Activated T-helper 1 cell treated with anti-CD3 and anti-CD28 coated beads, Interleukin-12 subunit alpha, Interleukin-12 subunit beta, Interleukin-2, Interleukin-4 antibody, amounts not matched to agents 30 ng/mL and 10 ng/mL and 1 ng/mL, durations not matched to agents 14 hours and 24 hours and 36 hours (primary cell): ENCODE results near the gene ESAM. TPM values are rescaled to one million over a fixed set of nuclear protein-coding genes. Genes with fewer than 3 reads are reported as not detected.

Experiments
- DNase-seq: peaks from one replicate; pipeline ENCODE4 v3.0.0; 2021; ENCODE audit warnings: low spot score
- H3K27ac Mint-ChIP-seq: one replicate; pipeline ENCODE4 v1.8.0; 2021; ENCODE audit warnings: mild to moderate bottlenecking, mixed read lengths
- H3K27me3 Mint-ChIP-seq: one replicate; pipeline ENCODE4 v1.8.0; 2022; ENCODE audit warnings: mild to moderate bottlenecking, moderate library complexity, mixed read lengths; ENCODE audit not compliant: insufficient read depth
- H3K36me3 Mint-ChIP-seq: one replicate; pipeline ENCODE4 v1.8.0; 2021; ENCODE audit warnings: low read depth, mixed read lengths
- H3K4me1 Mint-ChIP-seq: one replicate; pipeline ENCODE4 v1.8.0; 2021; ENCODE audit warnings: low read depth, mixed read lengths
- H3K4me3 Mint-ChIP-seq: one replicate; pipeline ENCODE4 v1.8.0; 2021; ENCODE audit warnings: mild to moderate bottlenecking, moderate library complexity, mixed read lengths
- H3K9me3 Mint-ChIP-seq: one replicate; pipeline ENCODE4 v1.8.0; 2021; ENCODE audit warnings: mixed read lengths
- intact Hi-C: fragments of 100-400 bp; cut with micrococcal nuclease; formaldehyde crosslinking; loops from one replicate; pipeline ENCODE4 v1.15.1; 2024
- total RNA-seq: library from RNA; stranded (reverse); gene quantifications from 2 replicates; pipeline ENCODE4 v1.2.3, GENCODE V29; 2022

ESAM gene
- total RNA-seq, 1 donor from 2014 or later, result 0.52 TPM

DNA sequence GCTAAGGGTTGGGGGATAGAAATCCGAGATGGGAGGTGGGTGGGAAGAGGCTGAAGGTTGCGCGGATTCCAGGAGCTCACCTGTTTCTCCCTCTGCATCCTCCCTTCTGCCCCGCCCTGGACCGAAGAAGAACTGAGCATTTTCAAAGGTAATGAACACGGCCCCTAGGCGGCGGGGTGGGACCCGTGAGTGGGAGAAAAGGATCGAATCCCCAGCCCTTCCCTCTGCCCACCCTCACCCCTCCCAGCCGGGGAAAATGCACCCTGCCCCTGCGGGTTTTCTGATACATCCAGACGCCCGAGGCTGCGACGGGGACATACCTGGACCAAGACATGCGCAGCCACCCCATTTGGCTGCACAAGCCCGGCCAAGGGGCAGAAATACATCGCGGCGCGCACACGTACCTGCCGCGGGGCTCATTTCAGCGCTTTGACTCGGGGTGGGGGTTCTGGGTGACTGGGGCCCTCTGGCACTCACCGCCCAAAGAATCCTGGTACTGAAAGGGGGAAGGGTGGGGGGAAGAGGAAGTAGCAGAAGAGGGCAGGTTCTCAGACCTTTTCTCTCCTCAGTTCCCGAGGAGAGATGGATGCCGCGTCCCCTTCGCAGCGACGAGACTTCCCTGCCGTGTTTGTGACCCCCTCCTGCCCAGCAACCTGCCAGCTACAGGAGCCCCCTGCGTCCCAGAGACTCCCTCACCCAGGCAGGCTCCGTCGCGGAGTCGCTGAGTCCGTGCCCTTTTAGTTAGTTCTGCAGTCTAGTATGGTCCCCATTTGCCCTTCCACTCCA lies 16.1 kb downstream of the ESAM start:
- H3K4me1 Mint-ChIP-seq, result peaks cover 35% of the 10 kb centered on the region
- no peaks in the 10 kb centered on the region for H3K36me3 Mint-ChIP-seq
- peak overlapping the region; percentile 86 for H3K27ac Mint-ChIP-seq
- intact Hi-C loops, result loop anchor here (1.0 to 10.0 kb wide), 11 partner anchors 12 to 1681 kb away; partner anchors contain the start of genes CCDC15, CDON, HSPA8 and HYLS1
- H3K27me3 Mint-ChIP-seq, result peaks cover 19% of the 10 kb centered on the region
- H3K4me3 Mint-ChIP-seq, result peak overlapping the region; percentile 89
- H3K9me3 Mint-ChIP-seq, result no peaks in the 10 kb centered on the region
- DNase-seq, result no peak

DNA sequence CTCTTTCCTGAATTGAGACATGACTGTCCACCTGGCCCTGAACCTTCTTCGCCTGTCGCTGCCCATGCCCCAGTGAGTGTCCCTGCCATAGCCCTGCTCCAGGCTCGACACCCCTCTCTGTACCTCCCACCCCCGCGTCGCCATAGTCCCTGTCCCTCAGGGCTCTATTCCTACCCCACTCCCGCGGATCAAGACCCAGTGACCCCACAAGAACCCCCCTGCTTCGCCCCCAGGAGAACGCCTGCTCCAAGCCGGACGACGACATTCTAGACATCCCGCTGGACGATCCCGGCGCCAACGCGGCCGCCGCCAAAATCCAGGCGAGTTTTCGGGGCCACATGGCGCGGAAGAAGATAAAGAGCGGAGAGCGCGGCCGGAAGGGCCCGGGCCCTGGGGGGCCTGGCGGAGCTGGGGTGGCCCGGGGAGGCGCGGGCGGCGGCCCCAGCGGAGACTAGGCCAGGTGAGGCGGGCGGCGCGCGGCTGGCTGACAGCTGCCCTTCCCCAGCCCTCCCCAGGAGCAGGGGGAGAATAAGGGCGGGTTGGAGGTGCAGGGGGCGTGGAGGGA lies 16.7 kb downstream of the ESAM start:
- Mint-ChIP-seq H3K27ac (peak overlapping the region; percentile 44), H3K9me3 (no peaks in the 10 kb centered on the region), H3K4me1 (peaks cover 42% of the 10 kb centered on the region), H3K4me3 (peak overlapping the region; percentile 59), H3K27me3 (peaks cover 22% of the 10 kb centered on the region), H3K36me3 (no peaks in the 10 kb centered on the region)
- no peak for DNase-seq
- intact Hi-C loops, result loop anchor here (5.0 to 10.0 kb wide), 3 partner anchors 207 to 1681 kb away; partner anchors contain the start of genes CCDC15, HSPA8 and HYLS1

DNA sequence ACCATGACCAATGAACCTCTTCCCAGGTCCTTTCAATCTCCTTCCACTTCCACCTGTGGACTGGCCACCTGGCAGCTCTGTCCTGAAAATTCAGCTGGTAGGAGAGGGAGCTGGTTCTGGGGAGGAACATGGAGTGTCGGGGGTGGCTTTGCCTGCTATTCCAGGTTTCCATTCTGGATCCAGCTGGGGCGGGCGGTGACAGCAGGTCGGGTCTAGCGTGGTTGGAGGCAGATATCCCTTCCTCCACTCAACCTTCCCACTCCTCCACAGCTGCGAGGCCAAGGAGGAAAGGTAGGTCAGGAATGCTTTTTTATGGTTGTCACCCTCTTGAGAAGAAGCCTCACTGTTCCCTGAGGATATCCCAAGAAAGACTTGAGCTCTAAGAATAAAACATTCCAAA lies 19.0 kb downstream of the ESAM start:
- Mint-ChIP-seq H3K27ac (no peak overlapping the region), H3K4me3 (no peak overlapping the region), H3K36me3 (peaks cover 2% of the 10 kb centered on the region), H3K27me3 (peaks cover 29% of the 10 kb centered on the region), H3K4me1 (peaks cover 32% of the 10 kb centered on the region), H3K9me3 (no peaks in the 10 kb centered on the region)
- intact Hi-C loops, result loop anchor here (10.0 kb wide), 1 partner anchor 1678 kb away; the partner anchor contains the start of gene HSPA8
- DNase-seq, result no peak

DNA sequence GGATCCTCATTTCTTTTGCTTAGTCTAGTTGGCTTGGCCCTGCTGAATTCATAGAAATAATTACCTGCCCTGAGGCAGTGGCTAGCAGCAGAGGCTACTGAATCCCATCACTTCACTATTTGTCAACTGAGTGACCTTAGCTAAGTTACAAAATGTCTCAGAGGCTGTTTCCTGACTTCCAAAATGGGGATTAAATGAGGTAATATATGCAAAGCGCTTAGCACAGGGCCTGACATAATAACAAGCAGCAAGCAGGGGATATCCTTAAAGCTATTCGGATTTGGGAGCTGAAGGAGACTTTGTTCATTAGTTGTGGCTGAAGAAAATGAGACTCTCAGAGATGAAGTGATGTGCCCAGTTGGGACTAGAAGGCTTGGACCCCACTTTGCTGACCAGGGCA lies 19.5 kb downstream of the ESAM start:
- Mint-ChIP-seq H3K4me3 (no peak overlapping the region), H3K36me3 (peaks cover 2% of the 10 kb centered on the region), H3K27ac (no peak overlapping the region), H3K9me3 (no peaks in the 10 kb centered on the region), H3K4me1 (peaks cover 32% of the 10 kb centered on the region), H3K27me3 (peaks cover 29% of the 10 kb centered on the region)
- intact Hi-C loops, result loop anchor here (10.0 kb wide), 1 partner anchor 1678 kb away; the partner anchor contains the start of gene HSPA8
- DNase-seq, result no peak

DNA sequence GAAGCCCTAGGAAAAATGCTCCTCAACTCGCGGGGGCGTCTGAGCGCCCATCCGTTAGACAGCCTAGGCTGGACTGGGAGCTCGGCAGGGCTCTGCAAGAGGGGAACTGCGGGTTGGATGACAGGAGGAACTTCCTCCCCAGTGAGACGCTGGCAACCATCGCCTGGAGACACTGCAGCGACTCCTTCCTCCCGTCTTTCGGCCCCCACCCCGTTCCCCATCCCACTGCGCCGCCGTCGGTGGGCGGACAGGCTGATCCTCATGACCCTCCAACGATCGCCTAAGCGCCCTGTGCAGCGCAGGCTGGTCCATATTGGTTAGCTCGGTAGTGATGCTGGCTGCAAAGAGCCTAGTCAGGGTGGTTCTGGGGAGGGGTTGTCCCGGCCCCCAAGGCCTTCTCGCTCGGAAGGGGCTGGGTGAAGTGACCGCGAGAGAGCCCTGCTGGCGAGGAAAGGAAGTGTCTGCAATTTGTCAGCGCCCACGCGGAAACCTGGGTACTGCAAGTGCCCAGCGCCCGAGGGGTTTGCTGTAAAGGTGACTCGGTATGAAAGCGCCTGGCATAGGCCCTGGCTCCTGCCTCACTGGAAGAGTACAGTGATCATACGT lies 21.7 kb downstream of the ESAM start:
- peak; percentile 30 for DNase-seq
- intact Hi-C loops, result loop anchor here (1.0 to 10.0 kb wide), 4 partner anchors 23 to 1676 kb away; partner anchors contain the start of genes HSPA8, SIAE and SPA17
- Mint-ChIP-seq H3K27me3 (peaks cover 39% of the 10 kb centered on the region), H3K36me3 (peaks cover 2% of the 10 kb centered on the region), H3K4me1 (peaks cover 25% of the 10 kb centered on the region), H3K9me3 (no peaks in the 10 kb centered on the region), H3K4me3 (peak overlapping the region; percentile 85), H3K27ac (peak overlapping the region; percentile 54)

DNA sequence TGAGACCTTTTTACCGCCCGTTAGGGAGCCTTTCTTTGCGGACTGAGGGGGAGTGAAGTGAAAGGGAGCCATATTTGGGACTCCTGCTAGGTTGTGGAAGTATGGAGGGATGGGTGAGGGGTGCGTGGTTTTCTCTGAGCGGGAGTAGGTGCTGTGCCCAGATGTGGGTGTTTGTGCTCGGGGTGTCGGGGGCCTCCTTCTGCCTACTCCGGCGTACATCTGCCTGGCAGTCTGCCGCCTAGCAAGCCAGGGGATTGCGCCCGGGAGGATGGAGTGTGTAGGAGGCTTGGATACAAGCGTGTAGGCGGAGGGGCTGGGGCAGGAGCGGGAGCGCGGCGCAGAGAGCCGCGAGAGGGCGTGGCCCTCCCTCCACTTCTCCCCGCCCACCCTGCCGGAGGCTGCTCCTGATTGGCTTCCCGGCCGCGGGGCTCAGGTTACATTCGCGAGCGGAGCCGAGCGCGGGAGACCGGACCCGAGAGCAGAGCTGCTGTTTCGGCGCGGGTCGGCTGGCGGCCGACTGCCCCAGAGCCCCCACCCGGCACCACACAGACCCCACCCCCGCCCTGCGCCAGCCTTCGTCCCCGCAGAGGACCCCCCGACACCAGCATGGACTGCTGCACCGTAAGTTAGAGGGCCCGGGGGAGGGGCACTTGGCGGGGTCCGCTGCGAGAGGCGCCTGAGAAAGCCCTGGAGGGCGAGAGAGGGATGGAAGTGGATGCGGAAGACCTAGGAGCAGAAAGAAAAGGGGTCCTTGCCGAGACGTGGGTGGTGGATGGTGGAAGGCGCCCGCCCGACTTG lies 22.4 kb downstream of the ESAM start, which contains the start of gene NRGN:
TSS of gene NRGN (plus strand) at position 464 of the 798 bp plus-strand sequence. CDS start at position 607, 143 bp downstream.
- H3K27me3 Mint-ChIP-seq, result peaks cover 38% of the 10 kb centered on the region
- intact Hi-C loops, result loop anchor here (1.0 to 10.0 kb wide), 7 partner anchors 8 to 1675 kb away; partner anchors contain the start of genes HSPA8, SIAE, SPA17 and TBRG1
- H3K9me3 Mint-ChIP-seq, result no peaks in the 10 kb centered on the region
- H3K4me3 Mint-ChIP-seq, result peak within 1 kb of the TSS; percentile 85
- peak within 1 kb of the TSS; percentile 54 for H3K27ac Mint-ChIP-seq
- H3K36me3 Mint-ChIP-seq, result peaks cover 2% of the 10 kb centered on the region
- H3K4me1 Mint-ChIP-seq, result peaks cover 25% of the 10 kb centered on the region
- DNase-seq, result peak; percentile 80

DNA sequence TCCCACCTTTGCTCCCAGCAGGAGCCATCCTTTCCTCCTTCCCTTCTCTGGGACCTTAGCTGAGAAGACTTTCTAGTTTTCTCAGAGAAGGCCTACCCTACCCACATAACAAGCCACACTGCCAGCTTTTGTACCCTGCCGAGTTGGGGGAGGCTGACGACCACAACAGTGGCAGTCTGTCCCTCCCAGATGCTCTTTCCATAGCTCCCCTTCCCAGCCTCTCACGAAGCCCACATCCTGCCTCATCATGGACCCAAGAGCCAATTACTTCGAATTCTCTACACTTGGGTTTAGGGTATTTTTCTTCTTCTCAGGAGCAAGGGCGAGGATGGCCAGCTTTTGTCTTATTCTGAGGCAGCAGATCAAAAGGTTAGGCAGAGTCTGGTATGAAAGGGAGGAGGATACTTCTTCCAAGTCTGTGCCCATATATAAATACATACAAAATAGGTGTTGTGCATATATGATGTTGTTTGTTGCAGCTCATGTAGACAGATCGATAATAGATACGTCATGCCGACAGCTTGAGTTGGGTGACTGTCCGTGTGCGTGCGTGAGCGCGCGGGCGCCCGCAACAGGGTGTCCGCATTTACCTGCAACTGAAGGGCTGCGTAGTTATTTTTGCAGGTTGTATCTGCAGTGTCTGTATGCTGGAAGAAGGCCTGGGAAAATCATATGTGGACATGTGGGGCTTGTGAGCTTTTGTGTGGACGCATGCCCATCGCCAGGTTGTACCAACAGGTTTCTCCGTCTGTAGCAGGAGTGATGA lies 23.2 kb downstream of the ESAM start:
- peaks cover 2% of the 10 kb centered on the region for H3K36me3 Mint-ChIP-seq
- DNase-seq, result no peak
- peak overlapping the region; percentile 85 for H3K4me3 Mint-ChIP-seq
- peak overlapping the region; percentile 8 for H3K27ac Mint-ChIP-seq
- peaks cover 25% of the 10 kb centered on the region for H3K4me1 Mint-ChIP-seq
- intact Hi-C loops, result loop anchor here (1.0 to 2.0 kb wide), 3 partner anchors 8 to 116 kb away; partner anchors contain the start of gene TBRG1
- no peaks in the 10 kb centered on the region for H3K9me3 Mint-ChIP-seq
- H3K27me3 Mint-ChIP-seq, result peaks cover 41% of the 10 kb centered on the region

DNA sequence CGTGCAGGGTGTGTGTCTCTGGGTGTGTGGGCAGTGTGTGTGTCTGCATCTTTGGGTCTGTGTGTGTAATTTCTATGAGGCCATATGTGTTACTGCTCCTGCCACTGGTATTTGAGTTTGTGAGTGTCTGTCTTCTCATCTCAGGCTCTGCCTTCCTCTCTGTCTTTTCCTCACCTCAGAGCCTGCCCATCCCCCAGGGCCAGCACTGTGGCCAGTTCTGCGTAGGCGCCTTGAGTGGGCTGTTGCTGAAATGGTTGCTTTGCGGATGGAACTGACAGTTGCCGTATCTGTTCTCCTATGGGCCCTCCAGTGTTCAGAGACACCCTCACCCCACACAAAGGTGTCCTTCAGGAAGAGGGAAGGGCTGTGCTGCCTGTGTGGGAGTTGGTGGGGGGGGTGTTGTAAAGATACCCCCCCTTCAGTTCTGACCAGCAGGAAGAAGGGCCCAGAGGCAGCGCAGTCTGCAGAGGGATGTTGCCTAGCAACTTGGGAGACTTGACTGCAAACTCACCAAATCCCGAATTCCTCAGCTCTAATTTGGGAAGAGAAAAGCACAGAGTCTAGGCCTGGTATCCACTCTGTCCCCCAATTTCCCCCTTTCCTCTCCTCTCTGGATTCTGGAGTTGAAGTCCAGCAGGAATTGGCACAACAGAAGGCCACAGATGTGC lies 24.3 kb downstream of the ESAM start:
- Mint-ChIP-seq H3K9me3 (no peaks in the 10 kb centered on the region), H3K36me3 (peaks cover 2% of the 10 kb centered on the region), H3K27ac (no peak overlapping the region), H3K4me1 (peaks cover 25% of the 10 kb centered on the region), H3K4me3 (no peak overlapping the region), H3K27me3 (peaks cover 39% of the 10 kb centered on the region)
- intact Hi-C loops, result loop anchor here (2.0 kb wide), 1 partner anchor 115 kb away; the partner anchor contains the start of gene TBRG1
- DNase-seq, result no peak

DNA sequence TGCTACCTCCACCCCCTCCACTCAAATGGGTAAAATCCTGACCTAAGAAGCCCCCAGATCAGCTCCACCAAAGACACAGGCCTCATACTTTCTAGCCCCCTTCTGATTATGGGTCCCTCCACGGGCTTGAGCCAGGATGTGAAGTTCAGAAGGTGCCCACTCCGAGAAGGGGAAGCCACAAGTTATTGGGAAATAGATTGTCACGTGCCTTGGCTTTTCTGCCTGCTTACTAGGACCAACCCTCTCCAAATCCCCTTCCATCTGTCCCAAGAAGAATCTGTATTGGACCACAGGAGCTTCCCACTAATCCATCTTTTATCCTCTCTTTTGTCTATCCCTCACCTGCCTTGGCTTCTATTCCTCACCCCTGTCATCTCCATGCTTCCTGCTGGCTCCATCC lies 25.4 kb downstream of the ESAM start:
- Mint-ChIP-seq H3K36me3 (peaks cover 2% of the 10 kb centered on the region), H3K4me3 (no peak overlapping the region), H3K27ac (no peak overlapping the region), H3K4me1 (peaks cover 24% of the 10 kb centered on the region), H3K9me3 (no peaks in the 10 kb centered on the region), H3K27me3 (peaks cover 37% of the 10 kb centered on the region)
- no peak for DNase-seq
- intact Hi-C loops, result no loop called here

DNA sequence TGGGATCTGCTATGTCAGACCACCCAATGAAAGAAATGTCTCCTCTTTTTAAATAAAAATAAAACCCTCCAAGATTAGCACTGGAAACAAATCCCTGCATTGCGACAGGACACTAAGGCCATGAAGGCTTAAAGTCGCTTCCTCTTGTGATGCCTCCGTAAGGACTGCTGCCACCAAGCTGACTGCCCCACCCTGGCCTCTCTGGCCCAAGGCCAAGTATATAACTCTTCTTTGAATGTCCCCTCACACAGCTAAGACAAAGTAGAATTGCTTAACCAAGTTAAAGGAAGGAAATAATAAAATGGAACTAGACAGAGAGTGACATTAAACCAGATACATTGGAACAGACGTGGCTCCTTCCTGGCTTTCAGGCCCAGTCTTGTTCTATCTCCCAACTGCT lies 29.9 kb downstream of the ESAM start:
- no peaks in the 10 kb centered on the region for H3K36me3 Mint-ChIP-seq
- no peak for DNase-seq
- H3K9me3 Mint-ChIP-seq, result no peaks in the 10 kb centered on the region
- H3K27ac Mint-ChIP-seq, result no peak overlapping the region
- intact Hi-C loops, result no loop called here
- H3K27me3 Mint-ChIP-seq, result peaks cover 16% of the 10 kb centered on the region
- no peak overlapping the region for H3K4me3 Mint-ChIP-seq
- no peaks in the 10 kb centered on the region for H3K4me1 Mint-ChIP-seq

DNA sequence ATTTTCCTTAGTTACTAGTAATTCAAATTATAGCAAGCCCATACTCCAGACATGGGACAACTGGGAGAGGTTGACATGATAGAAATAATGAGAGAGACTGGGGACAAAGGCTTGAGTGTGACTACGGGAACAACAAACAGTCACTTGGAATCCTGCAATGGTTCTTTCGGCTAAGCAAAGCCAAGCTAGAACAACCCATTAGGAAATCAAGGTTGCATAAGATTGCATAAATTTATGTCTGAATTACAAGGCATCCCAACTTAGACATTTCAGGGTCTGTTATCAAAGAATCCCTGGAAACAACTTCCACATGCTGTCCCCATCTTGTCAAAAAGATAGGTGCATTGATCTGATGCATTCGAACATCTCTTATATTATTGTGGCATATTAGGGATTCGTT lies 32.5 kb downstream of the ESAM start:
- DNase-seq, result no peak
- Mint-ChIP-seq H3K9me3 (no peaks in the 10 kb centered on the region), H3K27ac (no peak overlapping the region), H3K4me1 (no peaks in the 10 kb centered on the region), H3K27me3 (peaks cover 13% of the 10 kb centered on the region), H3K4me3 (no peak overlapping the region), H3K36me3 (no peaks in the 10 kb centered on the region)
- intact Hi-C loops, result no loop called here
